OCI-LY1 (cell line): ENCODE data around the gene CNNM3.

Source experiments
- H2AFZ ChIP-seq: fragments of 200-600 bp; sonication (generic), shearing (Covaris generic); 2 replicates; pipeline ENCODE4 v1.6.0; 2014; ENCODE audit warnings: antibody characterized with exemption, mild to moderate bottlenecking, low read length
- H3F3A ChIP-seq: fragments of 200-600 bp; sonication (generic), shearing (Covaris generic); 2 replicates; pipeline ENCODE4 v1.6.0; 2014; ENCODE audit warnings: mild to moderate bottlenecking, antibody characterized with exemption, low read length, moderate library complexity; ENCODE audit not compliant: insufficient read depth
- H3K27ac ChIP-seq: fragments of 200-600 bp; sonication (generic); 2 replicates; pipeline ENCODE4 v1.5.1; 2014; ENCODE audit warnings: low read length, mixed run types, mild to moderate bottlenecking, low read depth; ENCODE audit not compliant: poor library complexity, severe bottlenecking
- H3K27me3 ChIP-seq: fragments of 200-600 bp; sonication (generic); 2 replicates; pipeline ENCODE4 v1.6.0; 2014; ENCODE audit warnings: antibody characterized with exemption, mild to moderate bottlenecking, low read length, moderate library complexity; ENCODE audit not compliant: insufficient read depth
- H3K36me3 ChIP-seq: fragments of 200-600 bp; sonication (generic); 2 replicates; pipeline ENCODE4 v1.6.1; 2014; ENCODE audit warnings: mild to moderate bottlenecking, antibody characterized with exemption, low read length, moderate library complexity, mixed read lengths; ENCODE audit not compliant: insufficient read depth
- H3K4me1 ChIP-seq: fragments of 200-600 bp; sonication (generic); 2 replicates; pipeline ENCODE4 v1.5.1; 2014; ENCODE audit warnings: mild to moderate bottlenecking, low read length, moderate library complexity; ENCODE audit not compliant: insufficient read depth, severe bottlenecking
- H3K4me2 ChIP-seq: fragments of 200-600 bp; sonication (generic), shearing (Covaris generic); 2 replicates; pipeline ENCODE4 v1.6.1; 2014; ENCODE audit warnings: low read length
- H3K4me3 ChIP-seq: fragments of 200-600 bp; sonication (generic); 2 replicates; pipeline ENCODE4 v1.5.1; 2014; ENCODE audit warnings: low read length, low read depth, mild to moderate bottlenecking, mixed read lengths; ENCODE audit not compliant: poor library complexity, severe bottlenecking
- H3K79me2 ChIP-seq: fragments of 200-600 bp; shearing (Covaris generic); 2 replicates; pipeline ENCODE4 v1.6.1; 2016; ENCODE audit warnings: mixed run types, low read length, mixed read lengths; ENCODE audit not compliant: insufficient read depth
- H3K9ac ChIP-seq: fragments of 200-600 bp; sonication (generic), shearing (Covaris generic); 2 replicates; pipeline ENCODE4 v1.6.1; 2014; ENCODE audit warnings: mild to moderate bottlenecking, low read length, mixed read lengths
- H3K9me2 ChIP-seq: fragments of 200-600 bp; sonication (generic), shearing (Covaris generic); 2 replicates; pipeline ENCODE4 v1.6.1; 2014; ENCODE audit warnings: low read depth, mild to moderate bottlenecking, low read length, mixed read lengths
- H3K9me3 ChIP-seq: fragments of 200-600 bp; shearing (Covaris generic); 2 replicates; pipeline ENCODE4 v1.6.1; 2014; ENCODE audit warnings: low read length, mixed read lengths
- H4K20me1 ChIP-seq: fragments of 200-600 bp; sonication (generic), shearing (Covaris generic); 2 replicates; pipeline ENCODE4 v1.6.0; 2016; ENCODE audit warnings: mild to moderate bottlenecking, low read length; ENCODE audit not compliant: insufficient read depth
- CTCF ChIP-seq: fragments of 200-600 bp; sonication (generic), shearing (Covaris generic); IDR thresholded peaks from 2 replicates; pipeline ENCODE4 v1.5.1; 2017; ENCODE audit warnings: mild to moderate bottlenecking, antibody characterized with exemption, low read length, moderate library complexity, mixed read lengths
- EZH2 ChIP-seq: fragments of 200-600 bp; sonication (generic), shearing (Covaris generic); IDR thresholded peaks from 2 replicates; pipeline ENCODE4 v1.8.0; 2017; ENCODE audit warnings: borderline replicate concordance, mixed run types, mild to moderate bottlenecking, antibody characterized with exemption, low read length, moderate library complexity, mixed read lengths

CNNM3 gene

GRCh38 chr2:96769814-96770213 is 46.3 kb upstream of the CNNM3 start:
- no peaks in the 10 kb centered on the region for H3K27me3 ChIP-seq
- H3K9ac ChIP-seq, result no peak overlapping the region
- no peaks in the 10 kb centered on the region for H4K20me1 ChIP-seq
- H3K9me3 ChIP-seq, result no peaks in the 10 kb centered on the region
- H3K27ac ChIP-seq, result no peak overlapping the region
- H3K4me2 ChIP-seq, result no peak overlapping the region
- no peaks in the 10 kb centered on the region for H3F3A ChIP-seq
- no peak overlapping the region for H3K4me3 ChIP-seq
- H3K9me2 ChIP-seq, result no peaks in the 10 kb centered on the region
- TF ChIP-seq EZH2, result no peak
- no peak for TF ChIP-seq CTCF
- no peak overlapping the region for H2AFZ ChIP-seq
- no peaks in the 10 kb centered on the region; the same call in 1 of the 2 replicates for H3K36me3 ChIP-seq
- H3K4me1 ChIP-seq, result peaks cover 31% of the 10 kb centered on the region
- H3K79me2 ChIP-seq, result no peaks in the 10 kb centered on the region

GRCh38 chr2:96770442-96771202 is 45.4 kb upstream of the CNNM3 start:
- Histone ChIP-seq H3K4me2 (no peak overlapping the region), H3K4me1 (peaks cover 31% of the 10 kb centered on the region), H3K9ac (no peak overlapping the region), H3K79me2 (no peaks in the 10 kb centered on the region), H3K9me2 (no peaks in the 10 kb centered on the region), H3K36me3 (no peaks in the 10 kb centered on the region; the same call in 1 of the 2 replicates), H3K27ac (no peak overlapping the region), H3F3A (no peaks in the 10 kb centered on the region), H3K27me3 (no peaks in the 10 kb centered on the region), H4K20me1 (no peaks in the 10 kb centered on the region), H3K4me3 (no peak overlapping the region), H2AFZ (no peak overlapping the region), H3K9me3 (no peaks in the 10 kb centered on the region)
- TF ChIP-seq CTCF (no peak), EZH2 (no peak)

GRCh38 chr2:96771796-96772618 is 44.1 kb upstream of the CNNM3 start:
- no peak overlapping the region for H3K9ac ChIP-seq
- H3K4me3 ChIP-seq, result no peak overlapping the region
- H2AFZ ChIP-seq, result no peak overlapping the region
- no peaks in the 10 kb centered on the region for H3F3A ChIP-seq
- H3K79me2 ChIP-seq, result no peaks in the 10 kb centered on the region
- TF ChIP-seq EZH2, result no peak
- no peak for TF ChIP-seq CTCF
- no peaks in the 10 kb centered on the region for H3K9me2 ChIP-seq
- H3K36me3 ChIP-seq, result no peaks in the 10 kb centered on the region
- no peaks in the 10 kb centered on the region for H3K9me3 ChIP-seq
- no peaks in the 10 kb centered on the region for H4K20me1 ChIP-seq
- peaks cover 31% of the 10 kb centered on the region for H3K4me1 ChIP-seq
- H3K4me2 ChIP-seq, result no peak overlapping the region
- no peak overlapping the region for H3K27ac ChIP-seq
- no peaks in the 10 kb centered on the region for H3K27me3 ChIP-seq
